Natural killer cell (primary cell): ENCODE results near the gene USP37. TPM values are rescaled to one million over a fixed set of nuclear protein-coding genes. Genes with fewer than 3 reads are reported as not detected.

Source experiments
- ATAC-seq, 3 donors: fragments of 150-1000 bp in 2 of 3; fragments of 200-7000 bp in 1 of 3; cut with Tn5 transposase; 1 replicate in 1 of 3; 2 replicates in 2 of 3; pipeline ENCODE4 v1.10.0; 2021; ENCODE audit warnings: mild to moderate bottlenecking in 2 of 3, moderate library complexity in 2 of 3
- DNase-seq, 2 donors: peaks; one replicate each; pipeline versions ENCODE4 v3.0.0 to v3.0.0-alpha.2; 2013 to 2021; ENCODE audit warnings: mixed read lengths in 1 of 2
- H3K27ac ChIP-seq: one replicate; pipeline ENCODE4 v1.5.1; 2013; ENCODE audit warnings: mild to moderate bottlenecking, low read length
- H3K27me3 ChIP-seq: one replicate; pipeline ENCODE4 v1.6.1; 2013; ENCODE audit warnings: low read length; ENCODE audit not compliant: control insufficient read depth, insufficient read depth
- H3K36me3 ChIP-seq: one replicate; pipeline ENCODE4 v1.6.1; 2013; ENCODE audit warnings: low read length; ENCODE audit not compliant: control insufficient read depth, insufficient read depth
- H3K4me1 ChIP-seq: one replicate; pipeline ENCODE4 v1.6.1; 2013; ENCODE audit warnings: low read length; ENCODE audit not compliant: control insufficient read depth, insufficient read depth
- H3K4me3 ChIP-seq: one replicate; pipeline ENCODE4 v1.5.1; 2013; ENCODE audit warnings: low read length
- H3K9me3 ChIP-seq: one replicate; pipeline ENCODE4 v1.6.1; 2013; ENCODE audit warnings: low read length; ENCODE audit not compliant: control insufficient read depth, insufficient read depth
- H3K27ac Mint-ChIP-seq, 2 donors: one replicate each; pipeline ENCODE4 v1.8.0; 2022; ENCODE audit warnings: mild to moderate bottlenecking in 2 of 2, mixed read lengths in 2 of 2, moderate library complexity in 1 of 2
- H3K27me3 Mint-ChIP-seq, 2 donors: one replicate each; pipeline ENCODE4 v1.8.0; 2022; ENCODE audit warnings: low read depth in 2 of 2, mixed read lengths in 2 of 2
- H3K36me3 Mint-ChIP-seq: one replicate; pipeline ENCODE4 v1.8.0; 2022; ENCODE audit warnings: mixed read lengths
- H3K4me1 Mint-ChIP-seq, 2 donors: one replicate each; pipeline ENCODE4 v1.8.0; 2022; ENCODE audit warnings: mixed read lengths in 2 of 2
- H3K4me3 Mint-ChIP-seq: one replicate; pipeline ENCODE4 v1.8.0; 2022; ENCODE audit warnings: mild to moderate bottlenecking, moderate library complexity, mixed read lengths
- H3K9me3 Mint-ChIP-seq, 2 donors: one replicate each; pipeline ENCODE4 v1.8.0; 2022; ENCODE audit warnings: mixed read lengths in 2 of 2
- CTCF ChIP-seq: fragments of 200-600 bp; IDR thresholded peaks from one replicate; pipeline ENCODE4 v1.8.0; 2022; ENCODE audit warnings: antibody characterized with exemption
- WGBS: methylation state at CpG from one replicate; pipeline ENCODE4 v1.1.7; 2013; ENCODE audit warnings: missing lambda C conversion rate; ENCODE audit not compliant: insufficient coverage; 5-methylcytosine and 5-hydroxymethylcytosine counted together
- intact Hi-C: fragments of 100-400 bp; cut with micrococcal nuclease; formaldehyde crosslinking; loops from one replicate; pipeline ENCODE4 v1.14.2; 2022
- total RNA-seq, 4 donors: library from RNA; stranded (reverse); fragments of 120-200 nt in 1 of 4; gene quantifications; one replicate each; pipeline versions ENCODE4 v1.2.3 to v1.2.4, GENCODE V29; 2013 to 2022

USP37 gene
- total RNA-seq, 3 donors from 2014 or later (not counting 1 experiment from before 2014, with no cell fraction given): 18.3 to 26.2 (median 21.6) TPM

GRCh38 chr2:218422403-218423086 lies 145.6 kb downstream of the USP37 start:
- H3K9me3 ChIP-seq: no peaks in the 10 kb centered on the region
- no peaks in the 10 kb centered on the region for H3K4me1 ChIP-seq
- H3K27ac Mint-ChIP-seq: no peak overlapping the region
- 91% methylated on average over 9 of the region's 9 CpGs for WGBS
- H3K36me3 ChIP-seq: no peaks in the 10 kb centered on the region
- H3K9me3 Mint-ChIP-seq: no peaks in the 10 kb centered on the region
- H3K27me3 ChIP-seq: no peaks in the 10 kb centered on the region
- H3K36me3 Mint-ChIP-seq: no peaks in the 10 kb centered on the region
- intact Hi-C loops: no loop called here
- no peaks in the 10 kb centered on the region for H3K27me3 Mint-ChIP-seq
- no peak for TF ChIP-seq CTCF
- H3K4me1 Mint-ChIP-seq: no peaks in the 10 kb centered on the region
- H3K27ac ChIP-seq: no peak overlapping the region
- no peak overlapping the region for H3K4me3 Mint-ChIP-seq
- no peak for DNase-seq
- H3K4me3 ChIP-seq: no peak overlapping the region
- ATAC-seq: no peak

- Histone ChIP-seq H3K4me1 (no peaks in the 10 kb centered on the region), H3K36me3 (no peaks in the 10 kb centered on the region), H3K27me3 (no peaks in the 10 kb centered on the region), H3K27ac (no peak overlapping the region), H3K9me3 (no peaks in the 10 kb centered on the region), H3K4me3 (no peak overlapping the region)
- Mint-ChIP-seq H3K27me3 (no peaks in the 10 kb centered on the region), H3K4me3 (no peak overlapping the region), H3K36me3 (no peaks in the 10 kb centered on the region), H3K27ac (no peak overlapping the region), H3K9me3 (no peaks in the 10 kb centered on the region), H3K4me1 (no peaks in the 10 kb centered on the region)
- ATAC-seq (no peak), DNase-seq (no peak)
- no peak for TF ChIP-seq CTCF
- 98% methylated on average over 2 of the region's 2 CpGs for WGBS
- intact Hi-C loops: no loop called here
Observed at GRCh38 chr2:218421027-218421426, 147.1 kb downstream of the USP37 start.

GRCh38 chr2:218419630-218420216 lies 148.4 kb downstream of the USP37 start:
- intact Hi-C loops: no loop called here
- 92% methylated on average over 7 of the region's 7 CpGs for WGBS
- Histone ChIP-seq H3K36me3 (no peaks in the 10 kb centered on the region), H3K4me1 (no peaks in the 10 kb centered on the region), H3K9me3 (no peaks in the 10 kb centered on the region), H3K4me3 (no peak overlapping the region), H3K27ac (no peak overlapping the region), H3K27me3 (no peaks in the 10 kb centered on the region)
- no peak overlapping the region for H3K4me3 Mint-ChIP-seq
- no peak overlapping the region for H3K27ac Mint-ChIP-seq
- H3K4me1 Mint-ChIP-seq: no peaks in the 10 kb centered on the region
- no peaks in the 10 kb centered on the region for H3K36me3 Mint-ChIP-seq
- H3K27me3 Mint-ChIP-seq: no peaks in the 10 kb centered on the region
- DNase-seq (no peak), ATAC-seq (no peak)
- H3K9me3 Mint-ChIP-seq: no peaks in the 10 kb centered on the region
- no peak for TF ChIP-seq CTCF
